Measurements from ENCODE around the gene PAX7.

The PAX7 gene

DNA sequence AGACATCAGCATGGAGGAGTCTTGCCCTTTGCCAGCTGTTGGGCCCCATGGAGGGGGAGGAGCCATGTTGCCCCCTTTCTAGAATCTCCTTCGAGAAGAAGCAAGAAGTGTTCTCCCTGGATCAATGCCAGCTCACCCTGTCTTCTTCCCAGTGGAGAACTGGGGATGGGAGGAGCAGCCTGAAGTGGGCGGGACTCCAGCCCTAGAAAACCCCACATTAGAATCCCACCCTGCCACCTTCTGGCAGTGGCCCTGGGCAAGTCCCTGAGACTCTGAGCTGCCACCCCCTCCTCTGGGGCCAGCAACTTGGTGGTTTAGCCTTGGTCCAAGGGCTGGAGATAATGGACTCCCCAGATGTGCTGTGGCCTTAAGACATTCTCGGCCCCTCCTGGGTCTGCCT, 51.7 kb downstream of the PAX7 start:
- Histone ChIP-seq H4K20me1 (ENCODE audit: insufficient read depth, low read length) (no peaks in the 10 kb centered on the region), H2AFZ (ENCODE audit: low read depth, low read length) (no peak overlapping the region), H3K4me2 (ENCODE audit: insufficient read depth, low read length) (no peak overlapping the region), H3K9me3 (ENCODE audit: insufficient read depth, low read length, severe bottlenecking) (no peaks in the 10 kb centered on the region), H3K4me1 (ENCODE audit: insufficient read depth, low read length) (no peaks in the 10 kb centered on the region), H3K9ac (ENCODE audit: low read depth, low read length) (no peak overlapping the region), H3K79me2 (ENCODE audit: insufficient read depth, low read length) (no peaks in the 10 kb centered on the region), H3K27me3 (ENCODE audit: insufficient read depth, low read length, poor library complexity) (no peaks in the 10 kb centered on the region), H3K36me3 (ENCODE audit: insufficient read depth, low read length) (no peaks in the 10 kb centered on the region), H3K27ac (ENCODE audit: low read length) (no peak overlapping the region), H3K4me3 (ENCODE audit: low read depth in 1 of 2, low read length in 2 of 2) (no peak overlapping the region)
- ATAC-seq (ENCODE audit: insufficient read depth, low read depth) (no peak), DNase-seq (no peak)
- no peak for TF ChIP-seq EZH2 (IDR thresholded peaks at IDR 0.05; ENCODE audit: borderline replicate concordance, low read depth, low read length, severe bottlenecking)
- TF ChIP-seq, protein P1, sequence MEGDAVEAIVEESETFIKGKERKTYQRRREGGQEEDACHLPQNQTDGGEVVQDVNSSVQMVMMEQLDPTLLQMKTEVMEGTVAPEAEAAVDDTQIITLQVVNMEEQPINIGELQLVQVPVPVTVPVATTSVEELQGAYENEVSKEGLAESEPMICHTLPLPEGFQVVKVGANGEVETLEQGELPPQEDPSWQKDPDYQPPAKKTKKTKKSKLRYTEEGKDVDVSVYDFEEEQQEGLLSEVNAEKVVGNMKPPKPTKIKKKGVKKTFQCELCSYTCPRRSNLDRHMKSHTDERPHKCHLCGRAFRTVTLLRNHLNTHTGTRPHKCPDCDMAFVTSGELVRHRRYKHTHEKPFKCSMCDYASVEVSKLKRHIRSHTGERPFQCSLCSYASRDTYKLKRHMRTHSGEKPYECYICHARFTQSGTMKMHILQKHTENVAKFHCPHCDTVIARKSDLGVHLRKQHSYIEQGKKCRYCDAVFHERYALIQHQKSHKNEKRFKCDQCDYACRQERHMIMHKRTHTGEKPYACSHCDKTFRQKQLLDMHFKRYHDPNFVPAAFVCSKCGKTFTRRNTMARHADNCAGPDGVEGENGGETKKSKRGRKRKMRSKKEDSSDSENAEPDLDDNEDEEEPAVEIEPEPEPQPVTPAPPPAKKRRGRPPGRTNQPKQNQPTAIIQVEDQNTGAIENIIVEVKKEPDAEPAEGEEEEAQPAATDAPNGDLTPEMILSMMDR (IDR thresholded peaks at IDR 0.05; ENCODE audit: borderline replicate concordance, extremely low read depth, low read length, poor library complexity, severe bottlenecking) = no peak

DNA sequence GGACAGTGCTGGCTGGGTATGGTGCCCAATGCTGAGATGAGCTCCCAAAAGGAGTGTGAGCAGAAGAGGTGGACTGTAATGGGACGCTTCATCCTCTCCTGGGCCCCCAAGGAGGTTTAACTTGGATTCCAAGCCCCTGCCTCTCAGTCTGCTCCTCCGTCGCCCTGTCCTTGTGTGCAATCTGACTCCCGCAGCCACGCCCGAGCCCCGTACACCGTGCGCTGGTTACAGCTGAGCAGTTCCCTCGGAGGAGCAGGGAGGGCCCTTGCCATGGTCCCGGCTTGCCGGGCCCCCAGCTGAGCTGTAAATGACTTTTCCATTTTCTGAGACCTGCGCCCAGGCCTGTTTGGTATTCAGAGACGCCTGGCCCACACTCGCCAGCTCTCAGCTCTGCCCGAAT, 53.7 kb downstream of the PAX7 start:
- Histone ChIP-seq H3K27me3 (ENCODE audit: insufficient read depth, low read length, poor library complexity) (no peaks in the 10 kb centered on the region), H3K9me3 (ENCODE audit: insufficient read depth, low read length, severe bottlenecking) (no peaks in the 10 kb centered on the region), H3K79me2 (ENCODE audit: insufficient read depth, low read length) (no peaks in the 10 kb centered on the region), H2AFZ (ENCODE audit: low read depth, low read length) (no peak overlapping the region), H3K4me1 (ENCODE audit: insufficient read depth, low read length) (no peaks in the 10 kb centered on the region), H3K9ac (ENCODE audit: low read depth, low read length) (no peak overlapping the region), H3K36me3 (ENCODE audit: insufficient read depth, low read length) (no peaks in the 10 kb centered on the region), H3K4me2 (ENCODE audit: insufficient read depth, low read length) (no peak overlapping the region), H3K27ac (ENCODE audit: low read length) (no peak overlapping the region), H4K20me1 (ENCODE audit: insufficient read depth, low read length) (no peaks in the 10 kb centered on the region), H3K4me3 (ENCODE audit: low read depth in 1 of 2, low read length in 2 of 2) (no peak overlapping the region)
- ATAC-seq (ENCODE audit: insufficient read depth, low read depth) (no peak), DNase-seq (no peak)
- TF ChIP-seq, protein P1 (IDR thresholded peaks at IDR 0.05; ENCODE audit: borderline replicate concordance, extremely low read depth, low read length, poor library complexity, severe bottlenecking) = no peak
- no peak for TF ChIP-seq EZH2 (IDR thresholded peaks at IDR 0.05; ENCODE audit: borderline replicate concordance, low read depth, low read length, severe bottlenecking)

- Histone ChIP-seq H3K9me3 (ENCODE audit: insufficient read depth, low read length, severe bottlenecking) (no peaks in the 10 kb centered on the region), H3K9ac (ENCODE audit: low read depth, low read length) (no peak overlapping the region), H3K27ac (ENCODE audit: low read length) (no peak overlapping the region), H4K20me1 (ENCODE audit: insufficient read depth, low read length) (no peaks in the 10 kb centered on the region), H3K27me3 (ENCODE audit: insufficient read depth, low read length, poor library complexity) (no peaks in the 10 kb centered on the region), H2AFZ (ENCODE audit: low read depth, low read length) (no peak overlapping the region), H3K36me3 (ENCODE audit: insufficient read depth, low read length) (no peaks in the 10 kb centered on the region), H3K4me3 (ENCODE audit: low read depth in 1 of 2, low read length in 2 of 2) (no peak overlapping the region), H3K79me2 (ENCODE audit: insufficient read depth, low read length) (no peaks in the 10 kb centered on the region), H3K4me1 (ENCODE audit: insufficient read depth, low read length) (no peaks in the 10 kb centered on the region), H3K4me2 (ENCODE audit: insufficient read depth, low read length) (no peak overlapping the region)
- DNase-seq (no peak), ATAC-seq (ENCODE audit: insufficient read depth, low read depth) (no peak)
- TF ChIP-seq EZH2 (IDR thresholded peaks at IDR 0.05; ENCODE audit: borderline replicate concordance, low read depth, low read length, severe bottlenecking) = no peak
- TF ChIP-seq, protein P1 (IDR thresholded peaks at IDR 0.05; ENCODE audit: borderline replicate concordance, extremely low read depth, low read length, poor library complexity, severe bottlenecking) = no peak
These were observed 55.9 kb downstream of the PAX7 start for GRCh38 chr1:18686540-18686939.

- DNase-seq (no peak), ATAC-seq (ENCODE audit: insufficient read depth, low read depth) (no peak)
- Histone ChIP-seq H3K4me1 (ENCODE audit: insufficient read depth, low read length) (no peaks in the 10 kb centered on the region), H3K36me3 (ENCODE audit: insufficient read depth, low read length) (no peaks in the 10 kb centered on the region), H3K9me3 (ENCODE audit: insufficient read depth, low read length, severe bottlenecking) (no peaks in the 10 kb centered on the region), H3K27me3 (ENCODE audit: insufficient read depth, low read length, poor library complexity) (no peaks in the 10 kb centered on the region), H4K20me1 (ENCODE audit: insufficient read depth, low read length) (no peaks in the 10 kb centered on the region), H3K79me2 (ENCODE audit: insufficient read depth, low read length) (no peaks in the 10 kb centered on the region), H3K27ac (ENCODE audit: low read length) (no peak overlapping the region), H3K4me2 (ENCODE audit: insufficient read depth, low read length) (no peak overlapping the region), H3K9ac (ENCODE audit: low read depth, low read length) (no peak overlapping the region), H3K4me3 (ENCODE audit: low read depth in 1 of 2, low read length in 2 of 2) (no peak overlapping the region), H2AFZ (ENCODE audit: low read depth, low read length) (no peak overlapping the region)
- TF ChIP-seq, protein P1 (IDR thresholded peaks at IDR 0.05; ENCODE audit: borderline replicate concordance, extremely low read depth, low read length, poor library complexity, severe bottlenecking) = no peak
- TF ChIP-seq EZH2 (IDR thresholded peaks at IDR 0.05; ENCODE audit: borderline replicate concordance, low read depth, low read length, severe bottlenecking) = no peak
These were observed 56.6 kb downstream of the PAX7 start for GRCh38 chr1:18687273-18687672.
